ENCODE data around the gene SENP7.

The SENP7 gene

GRCh38 chr3:101423984-101424888 is 88.8 kb downstream of the SENP7 start:
- DNase-seq, result no peak

- no peak for DNase-seq
These were observed 94.2 kb downstream of the SENP7 start for GRCh38 chr3:101418851-101419250.

- no peak for DNase-seq
These were observed 98.9 kb downstream of the SENP7 start for GRCh38 chr3:101414121-101414520.

GRCh38 chr3:101413656-101414055 is 99.4 kb downstream of the SENP7 start:
- no peak for DNase-seq

GRCh38 chr3:101391413-101391950 is 121.5 kb downstream of the SENP7 start:
- peak; percentile 55 for DNase-seq

- no peak for DNase-seq
These were observed 124.3 kb downstream of the SENP7 start for GRCh38 chr3:101388706-101389105.

GRCh38 chr3:101387351-101387750 is 125.7 kb downstream of the SENP7 start:
- DNase-seq, result no peak

- DNase-seq, result no peak
These were observed 128.6 kb downstream of the SENP7 start for GRCh38 chr3:101384426-101384825.

- DNase-seq, result no peak
These were observed 129.4 kb downstream of the SENP7 start for GRCh38 chr3:101383656-101384055.

- DNase-seq, result no peak
These were observed 129.8 kb downstream of the SENP7 start for GRCh38 chr3:101383156-101383575.

- DNase-seq, result peak; percentile 76
These were observed 131.2 kb downstream of the SENP7 start for GRCh38 chr3:101381809-101382208.

- DNase-seq, result no peak
These were observed 133.2 kb downstream of the SENP7 start for GRCh38 chr3:101379658-101380376.

- no peak for DNase-seq
These were observed 135.2 kb downstream of the SENP7 start for GRCh38 chr3:101377796-101378195.

GRCh38 chr3:101377209-101377608 is 135.8 kb downstream of the SENP7 start:
- no peak for DNase-seq

GRCh38 chr3:101375586-101375985 is 137.4 kb downstream of the SENP7 start:
- DNase-seq, result no peak

- no peak for DNase-seq
These were observed 150.6 kb downstream of the SENP7 start for GRCh38 chr3:101362406-101362805.

GRCh38 chr3:101351829-101352228 is 161.2 kb downstream of the SENP7 start:
- DNase-seq, result no peak

GRCh38 chr3:101340591-101340990 is 172.4 kb downstream of the SENP7 start:
- DNase-seq, result no peak

GRCh38 chr3:101333883-101334282 is 179.1 kb downstream of the SENP7 start:
- no peak for DNase-seq

- no peak for DNase-seq
These were observed 183.9 kb downstream of the SENP7 start for GRCh38 chr3:101329016-101329673.

- DNase-seq, result peak; percentile 92
These were observed 187.4 kb downstream of the SENP7 start for GRCh38 chr3:101325393-101326134.

- no peak for DNase-seq
These were observed 192.5 kb downstream of the SENP7 start, which contains the start of gene IMPG2 for GRCh38 chr3:101320475-101320874. IMPG2 (minus strand) TSS chr3:101320575; CDS start chr3:101320372, 203 bp downstream.

Data from hematopoietic multipotent progenitor cell treated with erythropoietin and hydrocortisone succinate and interleukin-3 and kit ligand, for 8 days (in vitro differentiated cells).